CD4-positive, alpha-beta T cell treated with Interleukin-12 subunit alpha and Interleukin-12 subunit beta, for 1 hour (primary cell): ENCODE measurements around the gene EPHB1.

Experiments used
- DNase-seq: peaks from one replicate; pipeline ENCODE4 v3.0.0-alpha.2; 2020

EPHB1 gene

GRCh38 chr3:134794950-134795745, at the start of gene EPHB1:
Gene EPHB1, plus strand, starts transcription at chr3:134795260.
- peak; percentile 51 for DNase-seq

- DNase-seq = no peak
Measured at GRCh38 chr3:134748698-134749097, 46.4 kb upstream of the EPHB1 start.

GRCh38 chr3:134749174-134749573, 45.9 kb upstream of the EPHB1 start:
- DNase-seq = no peak

- DNase-seq = no peak
Measured at GRCh38 chr3:134749802-134750553, 45.1 kb upstream of the EPHB1 start.

- no peak for DNase-seq
Measured at GRCh38 chr3:134751831-134752230, 43.2 kb upstream of the EPHB1 start.

- DNase-seq = no peak
Measured at GRCh38 chr3:134752761-134753461, 42.1 kb upstream of the EPHB1 start.

- DNase-seq = no peak
Measured at GRCh38 chr3:134753999-134754742, 40.9 kb upstream of the EPHB1 start.

- peak; percentile 8 for DNase-seq
Measured at GRCh38 chr3:134754768-134755559, 40.1 kb upstream of the EPHB1 start.

GRCh38 chr3:134755821-134756220, 39.2 kb upstream of the EPHB1 start:
- DNase-seq = no peak

- DNase-seq = no peak
Measured at GRCh38 chr3:134757549-134758069, 37.5 kb upstream of the EPHB1 start.

- DNase-seq = no peak
Measured at GRCh38 chr3:134761213-134761612, 33.8 kb upstream of the EPHB1 start.

GRCh38 chr3:134762016-134762415, 33.0 kb upstream of the EPHB1 start:
- DNase-seq = no peak

GRCh38 chr3:134765468-134765867, 29.6 kb upstream of the EPHB1 start:
- no peak for DNase-seq

- DNase-seq = no peak
Measured at GRCh38 chr3:134766290-134766689, 28.8 kb upstream of the EPHB1 start.

- no peak for DNase-seq
Measured at GRCh38 chr3:134768116-134768515, 26.9 kb upstream of the EPHB1 start.

GRCh38 chr3:134768837-134769236, 26.2 kb upstream of the EPHB1 start:
- no peak for DNase-seq

GRCh38 chr3:134769287-134769868, 25.7 kb upstream of the EPHB1 start:
- no peak for DNase-seq

GRCh38 chr3:134772011-134772410, 23.0 kb upstream of the EPHB1 start:
- no peak for DNase-seq

- DNase-seq = no peak
Measured at GRCh38 chr3:134772591-134772990, 22.5 kb upstream of the EPHB1 start.

GRCh38 chr3:134775831-134776230, 19.2 kb upstream of the EPHB1 start:
- DNase-seq = no peak

GRCh38 chr3:134776518-134776917, 18.5 kb upstream of the EPHB1 start:
- DNase-seq = no peak
